Measurements from ENCODE around the gene CCSER1.

The CCSER1 gene

GRCh38 chr4:91256751-91257150 lies 1129.6 kb downstream of the CCSER1 start:
- H3F3A ChIP-seq (ENCODE audit: low read depth) = no peaks in the 10 kb centered on the region
- no peak overlapping the region for H3K9ac ChIP-seq (ENCODE audit: low read depth, low read length, poor library complexity, severe bottlenecking)
- no peak overlapping the region for H2AFZ ChIP-seq (ENCODE audit: low read length)
- H3K27me3 ChIP-seq (ENCODE audit: insufficient read depth, low read length, poor library complexity, severe bottlenecking) = no peaks in the 10 kb centered on the region
- H3K4me3 ChIP-seq (ENCODE audit: low read length, poor library complexity, severe bottlenecking) = no peak overlapping the region
- H3K36me3 ChIP-seq (ENCODE audit: insufficient read depth, low read length) = no peaks in the 10 kb centered on the region
- no peaks in the 10 kb centered on the region for H4K20me1 ChIP-seq (ENCODE audit: insufficient read depth, low read length, poor library complexity, severe bottlenecking)
- H3K4me1 ChIP-seq (ENCODE audit: insufficient read depth, low read length, poor library complexity, severe bottlenecking) = no peaks in the 10 kb centered on the region
- no peaks in the 10 kb centered on the region; the same call in 1 of the 2 replicates for H3K9me2 ChIP-seq (replicated peaks; ENCODE audit: low read depth, low read length)
- TF ChIP-seq CTCF (conservative IDR thresholded peaks at IDR 0.05; ENCODE audit: low read length) = no peak
- no peak for TF ChIP-seq EZH2phosphoT487 (IDR thresholded peaks at IDR 0.05; ENCODE audit: borderline replicate concordance)
- no peaks in the 10 kb centered on the region for H3K79me2 ChIP-seq (ENCODE audit: insufficient read depth, low read length)
- H3K4me2 ChIP-seq (ENCODE audit: low read depth, low read length, poor library complexity, severe bottlenecking) = no peak overlapping the region
- no peaks in the 10 kb centered on the region for H3K9me3 ChIP-seq (ENCODE audit: insufficient read depth, low read depth, low read length)

- Histone ChIP-seq H3K27me3 (ENCODE audit: insufficient read depth, low read length, poor library complexity, severe bottlenecking) (no peaks in the 10 kb centered on the region), H4K20me1 (ENCODE audit: insufficient read depth, low read length, poor library complexity, severe bottlenecking) (no peaks in the 10 kb centered on the region), H3F3A (ENCODE audit: low read depth) (no peaks in the 10 kb centered on the region), H3K4me3 (ENCODE audit: low read length, poor library complexity, severe bottlenecking) (no peak overlapping the region), H3K4me1 (ENCODE audit: insufficient read depth, low read length, poor library complexity, severe bottlenecking) (no peaks in the 10 kb centered on the region), H3K9ac (ENCODE audit: low read depth, low read length, poor library complexity, severe bottlenecking) (no peak overlapping the region), H3K9me2 (replicated peaks; ENCODE audit: low read depth, low read length) (no peaks in the 10 kb centered on the region; the same call in 1 of the 2 replicates), H2AFZ (ENCODE audit: low read length) (no peak overlapping the region), H3K79me2 (ENCODE audit: insufficient read depth, low read length) (no peaks in the 10 kb centered on the region), H3K4me2 (ENCODE audit: low read depth, low read length, poor library complexity, severe bottlenecking) (no peak overlapping the region), H3K9me3 (ENCODE audit: insufficient read depth, low read depth, low read length) (no peaks in the 10 kb centered on the region), H3K36me3 (ENCODE audit: insufficient read depth, low read length) (no peaks in the 10 kb centered on the region)
- TF ChIP-seq EZH2phosphoT487 (IDR thresholded peaks at IDR 0.05; ENCODE audit: borderline replicate concordance) = no peak
- TF ChIP-seq CTCF (conservative IDR thresholded peaks at IDR 0.05; ENCODE audit: low read length) = no peak
These were observed 1130.5 kb downstream of the CCSER1 start for GRCh38 chr4:91257721-91258120.

GRCh38 chr4:91258326-91258725 lies 1131.1 kb downstream of the CCSER1 start:
- TF ChIP-seq EZH2phosphoT487 (IDR thresholded peaks at IDR 0.05; ENCODE audit: borderline replicate concordance) = no peak
- TF ChIP-seq CTCF (conservative IDR thresholded peaks at IDR 0.05; ENCODE audit: low read length) = no peak

More at GRCh38 chr4:91258326-91258725, 1131.1 kb downstream of the CCSER1 start:
- no peaks in the 10 kb centered on the region for H3K27me3 ChIP-seq (ENCODE audit: insufficient read depth, low read length, poor library complexity, severe bottlenecking)
- no peak overlapping the region for H3K9ac ChIP-seq (ENCODE audit: low read depth, low read length, poor library complexity, severe bottlenecking)
- H3K4me2 ChIP-seq (ENCODE audit: low read depth, low read length, poor library complexity, severe bottlenecking) = no peak overlapping the region
- no peaks in the 10 kb centered on the region for H3K36me3 ChIP-seq (ENCODE audit: insufficient read depth, low read length)
- no peaks in the 10 kb centered on the region for H3K4me1 ChIP-seq (ENCODE audit: insufficient read depth, low read length, poor library complexity, severe bottlenecking)
- no peaks in the 10 kb centered on the region; the same call in 1 of the 2 replicates for H3K9me2 ChIP-seq (replicated peaks; ENCODE audit: low read depth, low read length)
- no peaks in the 10 kb centered on the region for H3K79me2 ChIP-seq (ENCODE audit: insufficient read depth, low read length)
- no peaks in the 10 kb centered on the region for H3K9me3 ChIP-seq (ENCODE audit: insufficient read depth, low read depth, low read length)
- H3K4me3 ChIP-seq (ENCODE audit: low read length, poor library complexity, severe bottlenecking) = no peak overlapping the region
- no peaks in the 10 kb centered on the region for H4K20me1 ChIP-seq (ENCODE audit: insufficient read depth, low read length, poor library complexity, severe bottlenecking)
- no peak overlapping the region for H2AFZ ChIP-seq (ENCODE audit: low read length)
- no peaks in the 10 kb centered on the region for H3F3A ChIP-seq (ENCODE audit: low read depth)

Measured in Loucy (cell line).